SK-N-SH (cell line): ENCODE data around the gene LGR6.

ENCODE experiments used
- CTCF ChIP-seq: fragments of 200-600 bp; sonication (generic); IDR thresholded peaks from 2 replicates; pipeline ENCODE4 v1.6.1; 2017; ENCODE audit warnings: antibody characterized with exemption, mild to moderate bottlenecking, moderate library complexity
- EP300 ChIP-seq, 2 experiments: IDR thresholded peaks; 2 replicates each; pipeline versions ENCODE4 v1.4.0 to v1.6.1; 2012; ENCODE audit warnings: borderline replicate concordance in 1 of 2, low read depth in 1 of 2, low read length in 1 of 2
- FOXJ3 ChIP-seq: sonication (generic); formaldehyde crosslinking; IDR thresholded peaks from 2 replicates; pipeline ENCODE4 v1.5.1; 2020; ENCODE audit warnings: mild to moderate bottlenecking, missing genetic modification reagents
- MAX ChIP-seq: IDR thresholded peaks from 2 replicates; pipeline ENCODE4 v1.4.0; 2012; ENCODE audit warnings: low read depth
- POLR2AphosphoS5 ChIP-seq: IDR thresholded peaks from 2 replicates; pipeline ENCODE4 v1.6.1; 2012; ENCODE audit warnings: low read depth, low read length
- SIN3A ChIP-seq: IDR thresholded peaks from 2 replicates; pipeline ENCODE4 v1.6.1; 2012; ENCODE audit warnings: low read depth, mild to moderate bottlenecking, low read length, moderate library complexity, borderline replicate concordance
- SMC3 ChIP-seq: IDR thresholded peaks from 2 replicates; pipeline ENCODE4 v1.6.1; 2012; ENCODE audit warnings: low read depth, low read length, improper control_type of control experiment
- TAF1 ChIP-seq: IDR thresholded peaks from 2 replicates; pipeline ENCODE4 v1.6.1; 2012; ENCODE audit warnings: low read depth, mild to moderate bottlenecking, low read length, moderate library complexity, borderline replicate concordance

GRCh38 chr1:202197653-202198365, 4.2 kb downstream of the LGR6 start:
- TF ChIP-seq CTCF (no peak), TAF1 (no peak), SMC3 (no peak), SIN3A (no peak), MAX (no peak), POLR2AphosphoS5 (no peak), FOXJ3 (CRISPR knock-in tag) (no peak), EP300 (IDR thresholded peaks at IDR 0.05; ENCODE audit: borderline replicate concordance in 1 of 2, low read depth in 1 of 2, low read length in 1 of 2) (no peak)
